Fibroblast of the conjunctiva (primary cell): Measurements from ENCODE around the gene IQCF6.
"Not testable (repeated sequence)": the region's sequence is repeated elsewhere in the genome, so short reads cannot be mapped to it uniquely, and the experiment has no call there.

Experiments used
- DNase-seq: peaks from one replicate; pipeline ENCODE4 v3.0.0-alpha.2; 2010; ENCODE audit warnings: low read depth

IQCF6 gene

GRCh38 chr3:51759203-51759602, 19.8 kb downstream of the IQCF6 start:
- no peak for DNase-seq

- DNase-seq: not testable (repeated sequence)
Measured at GRCh38 chr3:51753763-51754750, 25.0 kb downstream of the IQCF6 start.

GRCh38 chr3:51751287-51751686, 27.8 kb downstream of the IQCF6 start:
- DNase-seq: no peak

GRCh38 chr3:51750878-51751277, 28.2 kb downstream of the IQCF6 start:
- DNase-seq: no peak

GRCh38 chr3:51748327-51748726, 30.7 kb downstream of the IQCF6 start:
- DNase-seq: no peak

GRCh38 chr3:51747840-51748239, 31.2 kb downstream of the IQCF6 start:
- DNase-seq: no peak

- DNase-seq: not testable (repeated sequence)
Measured at GRCh38 chr3:51742978-51743377, 36.1 kb downstream of the IQCF6 start.

GRCh38 chr3:51742320-51742719, 36.7 kb downstream of the IQCF6 start:
- DNase-seq: not testable (repeated sequence)

GRCh38 chr3:51739110-51739509, 39.9 kb downstream of the IQCF6 start:
- DNase-seq: no peak

GRCh38 chr3:51735950-51736349, 43.1 kb downstream of the IQCF6 start:
- DNase-seq: no peak

- DNase-seq: no peak
Measured at GRCh38 chr3:51735039-51735438, 44.0 kb downstream of the IQCF6 start.

GRCh38 chr3:51734572-51734907, 44.5 kb downstream of the IQCF6 start:
- DNase-seq: no peak

GRCh38 chr3:51733859-51734571, 45.0 kb downstream of the IQCF6 start:
- no peak for DNase-seq

GRCh38 chr3:51729042-51729633, 49.9 kb downstream of the IQCF6 start:
- DNase-seq: no peak
